K562 (cell line): ENCODE results near the gene EYA2. TPM values are rescaled to one million over a fixed set of nuclear protein-coding genes. Genes with fewer than 3 reads are reported as not detected.

Experiments
- CTBP1 ChIP-seq: fragments of 450-650 bp; IDR thresholded peaks from 2 replicates; pipeline ENCODE4 v1.6.1; 2016; ENCODE audit warnings: borderline replicate concordance
- DPF2 ChIP-seq: fragments of 450-650 bp; IDR thresholded peaks from 2 replicates; pipeline ENCODE4 v1.6.1; 2016
- NCOR1 ChIP-seq: fragments of 450-650 bp; IDR thresholded peaks from 2 replicates; pipeline ENCODE4 v1.6.1; 2016; ENCODE audit warnings: mild to moderate bottlenecking, moderate library complexity
- NFATC3 ChIP-seq: fragments of 450-650 bp; IDR thresholded peaks from 2 replicates; pipeline ENCODE4 v1.6.1; 2017; ENCODE audit warnings: mild to moderate bottlenecking
- NFRKB ChIP-seq: fragments of 450-650 bp; IDR thresholded peaks from 2 replicates; pipeline ENCODE4 v1.6.1; 2016; ENCODE audit warnings: low read depth
- SNRNP70 ChIP-seq: fragments of 200-400 bp; formaldehyde crosslinking; optimal IDR thresholded peaks from 2 replicates; pipeline ENCODE3; 2017; ENCODE audit warnings: low read depth, low read length
- TOE1 ChIP-seq, 2 experiments: fragments of 450-650 bp in 1 of 2; sonication (generic) in 1 of 2; formaldehyde crosslinking in 1 of 2; IDR thresholded peaks; 2 replicates each; pipeline versions ENCODE4 v1.7.1 to v1.8.0; 2016 to 2022; ENCODE audit warnings: borderline replicate concordance in 2 of 2, mild to moderate bottlenecking in 2 of 2, antibody characterized with exemption in 1 of 2, inconsistent platforms in 1 of 2, low read depth in 1 of 2, missing genetic modification reagents in 1 of 2, moderate library complexity in 1 of 2
- ZNF583 ChIP-seq: fragments of 250-450 bp; sonication (Bioruptor Pico); IDR thresholded peaks from 2 replicates; pipeline ENCODE4 v1.4.0; 2020
- ZNF79 ChIP-seq: fragments of 250-450 bp; sonication (Bioruptor Pico); IDR thresholded peaks from 2 replicates; pipeline ENCODE4 v1.4.0; 2020; ENCODE audit warnings: low read depth, mild to moderate bottlenecking, moderate library complexity
- polyA plus RNA-seq, 8 experiments: library from polyadenylated mRNA; depleted of rRNA in 4 of 8; stranded (reverse) in 5 of 8; unstranded in 3 of 8; fragments of >200 nt; fragmentation: Nextera tagmentation in 2 of 8; fragmentation: Illumina TruSeq in 1 of 8; extraction: Ambion mirVana in 2 of 8; extraction: Trizol in 1 of 8; gene quantifications; 2 replicates each; pipeline versions ENCODE4 v1.2.1 to v1.2.3, GENCODE V29; 2011 to 2014; ENCODE audit warnings: inconsistent platforms in 1 of 8, missing spikeins in 1 of 8
- total RNA-seq, 7 experiments: library from RNA; depleted of rRNA in 6 of 7; stranded (reverse); fragments of >200 nt in 6 of 7; fragmentation: Illumina TruSeq in 2 of 7; extraction: Trizol in 2 of 7; gene quantifications; 2 replicates each; pipeline versions ENCODE4 v1.2.1 to v1.2.3, GENCODE V29; 2011 to 2021; ENCODE audit warnings: low replicate concordance in 1 of 7
- TF ChIP-seq, protein P1 (sequence below), 2 experiments: fragments of 450-650 bp; IDR thresholded peaks; 2 replicates each; pipeline ENCODE4 v1.6.1; 2018; ENCODE audit warnings: mild to moderate bottlenecking in 2 of 2, low read depth in 1 of 2; ENCODE audit not compliant: partially characterized antibody in 2 of 2
- TF ChIP-seq, protein P2 (sequence below): fragments of 250-450 bp; sonication (Bioruptor Pico); IDR thresholded peaks from 2 replicates; pipeline ENCODE4 v1.9.0; 2021; ENCODE audit warnings: mild to moderate bottlenecking
- TF ChIP-seq, protein P3 (sequence below): sonication (generic); formaldehyde crosslinking; IDR thresholded peaks from 2 replicates; pipeline ENCODE4 v1.8.1; 2023; ENCODE audit warnings: missing genetic modification reagents, mild to moderate bottlenecking, borderline replicate concordance
- TF ChIP-seq, protein P4 (sequence below): sonication (generic); formaldehyde crosslinking; IDR thresholded peaks from 2 replicates; pipeline ENCODE4 v1.5.0; 2020; ENCODE audit warnings: missing genetic modification reagents
- TF ChIP-seq, protein P5 (sequence below): fragments of 200-800 bp; sonication (Bioruptor generic); IDR thresholded peaks from 2 replicates; pipeline ENCODE4 v1.6.1; 2017; ENCODE audit warnings: missing genetic modification characterization, missing compliant biosample characterization

Gene EYA2
- total and polyA plus RNA-seq, 9 of the 15 experiments (the other 6 are each of a cell fraction or from before 2014, with no cell fraction given), result 0.03 TPM; not detected in 8

DNA sequence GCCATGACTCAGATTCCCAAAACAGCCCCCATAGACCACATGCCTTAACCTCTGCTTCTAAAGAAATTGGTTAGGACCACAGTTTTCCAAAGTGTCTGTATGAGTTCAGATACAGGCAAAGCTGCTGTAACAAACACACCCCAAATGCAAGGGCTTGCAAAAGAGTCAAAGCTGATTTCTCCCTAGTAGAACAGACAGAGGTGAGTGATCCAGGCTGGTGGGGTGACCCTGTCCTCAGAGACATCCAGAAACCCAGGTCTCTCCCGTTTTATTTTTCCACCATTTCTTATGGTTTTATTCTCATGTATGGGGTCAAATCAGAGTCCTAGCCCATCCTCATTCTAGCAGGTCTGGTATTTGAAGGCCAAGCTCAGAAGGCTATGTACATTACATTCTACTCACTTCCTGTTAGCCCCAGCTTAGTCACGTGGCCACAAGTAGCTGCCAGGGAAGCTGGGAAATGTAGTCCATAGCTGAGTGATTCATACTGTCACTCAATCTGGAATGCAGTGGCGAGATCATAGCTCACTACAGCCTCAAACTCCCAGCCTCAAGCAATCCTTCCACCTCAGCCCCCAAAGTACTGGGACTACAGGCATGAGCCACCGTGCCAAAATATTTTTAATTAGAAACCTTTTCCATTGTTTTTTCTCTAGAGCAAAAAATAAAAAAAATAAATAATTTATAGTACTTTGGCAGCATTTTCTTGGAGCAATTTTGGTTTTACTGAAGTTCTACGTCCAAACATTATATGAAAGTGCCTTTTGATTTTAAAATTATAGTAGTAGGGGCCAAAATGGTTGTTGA is 286.6 kb downstream of the EYA2 start (continued):
- TF ChIP-seq SNRNP70 (no peak), NFRKB (0 out of 2 replicates have a peak, but pooled peaks have one; percentile 25), ZNF79 (CRISPR knock-in tag) (no peak), TOE1 (IDR thresholded peaks at IDR 0.05; ENCODE audit: borderline replicate concordance) (peak; percentile 94), TOE1 (CRISPR knock-in tag; IDR thresholded peaks at IDR 0.05; ENCODE audit: borderline replicate concordance, low read depth) (no peak), NFATC3 (no peak), NCOR1 (no peak), ZNF583 (CRISPR knock-in tag) (no peak), DPF2 (no peak), CTBP1 (no peak)
- TF ChIP-seq, protein P1, sequence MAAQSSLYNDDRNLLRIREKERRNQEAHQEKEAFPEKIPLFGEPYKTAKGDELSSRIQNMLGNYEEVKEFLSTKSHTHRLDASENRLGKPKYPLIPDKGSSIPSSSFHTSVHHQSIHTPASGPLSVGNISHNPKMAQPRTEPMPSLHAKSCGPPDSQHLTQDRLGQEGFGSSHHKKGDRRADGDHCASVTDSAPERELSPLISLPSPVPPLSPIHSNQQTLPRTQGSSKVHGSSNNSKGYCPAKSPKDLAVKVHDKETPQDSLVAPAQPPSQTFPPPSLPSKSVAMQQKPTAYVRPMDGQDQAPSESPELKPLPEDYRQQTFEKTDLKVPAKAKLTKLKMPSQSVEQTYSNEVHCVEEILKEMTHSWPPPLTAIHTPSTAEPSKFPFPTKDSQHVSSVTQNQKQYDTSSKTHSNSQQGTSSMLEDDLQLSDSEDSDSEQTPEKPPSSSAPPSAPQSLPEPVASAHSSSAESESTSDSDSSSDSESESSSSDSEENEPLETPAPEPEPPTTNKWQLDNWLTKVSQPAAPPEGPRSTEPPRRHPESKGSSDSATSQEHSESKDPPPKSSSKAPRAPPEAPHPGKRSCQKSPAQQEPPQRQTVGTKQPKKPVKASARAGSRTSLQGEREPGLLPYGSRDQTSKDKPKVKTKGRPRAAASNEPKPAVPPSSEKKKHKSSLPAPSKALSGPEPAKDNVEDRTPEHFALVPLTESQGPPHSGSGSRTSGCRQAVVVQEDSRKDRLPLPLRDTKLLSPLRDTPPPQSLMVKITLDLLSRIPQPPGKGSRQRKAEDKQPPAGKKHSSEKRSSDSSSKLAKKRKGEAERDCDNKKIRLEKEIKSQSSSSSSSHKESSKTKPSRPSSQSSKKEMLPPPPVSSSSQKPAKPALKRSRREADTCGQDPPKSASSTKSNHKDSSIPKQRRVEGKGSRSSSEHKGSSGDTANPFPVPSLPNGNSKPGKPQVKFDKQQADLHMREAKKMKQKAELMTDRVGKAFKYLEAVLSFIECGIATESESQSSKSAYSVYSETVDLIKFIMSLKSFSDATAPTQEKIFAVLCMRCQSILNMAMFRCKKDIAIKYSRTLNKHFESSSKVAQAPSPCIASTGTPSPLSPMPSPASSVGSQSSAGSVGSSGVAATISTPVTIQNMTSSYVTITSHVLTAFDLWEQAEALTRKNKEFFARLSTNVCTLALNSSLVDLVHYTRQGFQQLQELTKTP (IDR thresholded peaks at IDR 0.05; ENCODE audit: low read depth in 1 of 2, partially characterized antibody in 2 of 2), result peak in 1 of 2 experiments; percentile 87
- TF ChIP-seq, protein P2, sequence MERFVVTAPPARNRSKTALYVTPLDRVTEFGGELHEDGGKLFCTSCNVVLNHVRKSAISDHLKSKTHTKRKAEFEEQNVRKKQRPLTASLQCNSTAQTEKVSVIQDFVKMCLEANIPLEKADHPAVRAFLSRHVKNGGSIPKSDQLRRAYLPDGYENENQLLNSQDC (CRISPR knock-in tag), result no peak
- TF ChIP-seq, protein P3, sequence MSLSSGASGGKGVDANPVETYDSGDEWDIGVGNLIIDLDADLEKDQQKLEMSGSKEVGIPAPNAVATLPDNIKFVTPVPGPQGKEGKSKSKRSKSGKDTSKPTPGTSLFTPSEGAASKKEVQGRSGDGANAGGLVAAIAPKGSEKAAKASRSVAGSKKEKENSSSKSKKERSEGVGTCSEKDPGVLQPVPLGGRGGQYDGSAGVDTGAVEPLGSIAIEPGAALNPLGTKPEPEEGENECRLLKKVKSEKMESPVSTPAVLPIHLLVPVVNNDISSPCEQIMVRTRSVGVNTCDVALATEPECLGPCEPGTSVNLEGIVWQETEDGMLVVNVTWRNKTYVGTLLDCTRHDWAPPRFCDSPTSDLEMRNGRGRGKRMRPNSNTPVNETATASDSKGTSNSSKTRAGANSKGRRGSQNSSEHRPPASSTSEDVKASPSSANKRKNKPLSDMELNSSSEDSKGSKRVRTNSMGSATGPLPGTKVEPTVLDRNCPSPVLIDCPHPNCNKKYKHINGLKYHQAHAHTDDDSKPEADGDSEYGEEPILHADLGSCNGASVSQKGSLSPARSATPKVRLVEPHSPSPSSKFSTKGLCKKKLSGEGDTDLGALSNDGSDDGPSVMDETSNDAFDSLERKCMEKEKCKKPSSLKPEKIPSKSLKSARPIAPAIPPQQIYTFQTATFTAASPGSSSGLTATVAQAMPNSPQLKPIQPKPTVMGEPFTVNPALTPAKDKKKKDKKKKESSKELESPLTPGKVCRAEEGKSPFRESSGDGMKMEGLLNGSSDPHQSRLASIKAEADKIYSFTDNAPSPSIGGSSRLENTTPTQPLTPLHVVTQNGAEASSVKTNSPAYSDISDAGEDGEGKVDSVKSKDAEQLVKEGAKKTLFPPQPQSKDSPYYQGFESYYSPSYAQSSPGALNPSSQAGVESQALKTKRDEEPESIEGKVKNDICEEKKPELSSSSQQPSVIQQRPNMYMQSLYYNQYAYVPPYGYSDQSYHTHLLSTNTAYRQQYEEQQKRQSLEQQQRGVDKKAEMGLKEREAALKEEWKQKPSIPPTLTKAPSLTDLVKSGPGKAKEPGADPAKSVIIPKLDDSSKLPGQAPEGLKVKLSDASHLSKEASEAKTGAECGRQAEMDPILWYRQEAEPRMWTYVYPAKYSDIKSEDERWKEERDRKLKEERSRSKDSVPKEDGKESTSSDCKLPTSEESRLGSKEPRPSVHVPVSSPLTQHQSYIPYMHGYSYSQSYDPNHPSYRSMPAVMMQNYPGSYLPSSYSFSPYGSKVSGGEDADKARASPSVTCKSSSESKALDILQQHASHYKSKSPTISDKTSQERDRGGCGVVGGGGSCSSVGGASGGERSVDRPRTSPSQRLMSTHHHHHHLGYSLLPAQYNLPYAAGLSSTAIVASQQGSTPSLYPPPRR (CRISPR knock-in tag), result no peak
- TF ChIP-seq, protein P4, sequence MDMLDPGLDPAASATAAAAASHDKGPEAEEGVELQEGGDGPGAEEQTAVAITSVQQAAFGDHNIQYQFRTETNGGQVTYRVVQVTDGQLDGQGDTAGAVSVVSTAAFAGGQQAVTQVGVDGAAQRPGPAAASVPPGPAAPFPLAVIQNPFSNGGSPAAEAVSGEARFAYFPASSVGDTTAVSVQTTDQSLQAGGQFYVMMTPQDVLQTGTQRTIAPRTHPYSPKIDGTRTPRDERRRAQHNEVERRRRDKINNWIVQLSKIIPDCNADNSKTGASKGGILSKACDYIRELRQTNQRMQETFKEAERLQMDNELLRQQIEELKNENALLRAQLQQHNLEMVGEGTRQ (CRISPR knock-in tag), result peak; percentile 98
- TF ChIP-seq, protein P5, sequence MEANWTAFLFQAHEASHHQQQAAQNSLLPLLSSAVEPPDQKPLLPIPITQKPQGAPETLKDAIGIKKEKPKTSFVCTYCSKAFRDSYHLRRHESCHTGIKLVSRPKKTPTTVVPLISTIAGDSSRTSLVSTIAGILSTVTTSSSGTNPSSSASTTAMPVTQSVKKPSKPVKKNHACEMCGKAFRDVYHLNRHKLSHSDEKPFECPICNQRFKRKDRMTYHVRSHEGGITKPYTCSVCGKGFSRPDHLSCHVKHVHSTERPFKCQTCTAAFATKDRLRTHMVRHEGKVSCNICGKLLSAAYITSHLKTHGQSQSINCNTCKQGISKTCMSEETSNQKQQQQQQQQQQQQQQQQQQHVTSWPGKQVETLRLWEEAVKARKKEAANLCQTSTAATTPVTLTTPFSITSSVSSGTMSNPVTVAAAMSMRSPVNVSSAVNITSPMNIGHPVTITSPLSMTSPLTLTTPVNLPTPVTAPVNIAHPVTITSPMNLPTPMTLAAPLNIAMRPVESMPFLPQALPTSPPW (CRISPR knock-in tag), result peak; percentile 21; the same call in 1 of the 2 replicates
